ENCODE data around the gene SLC6A19.

DNA sequence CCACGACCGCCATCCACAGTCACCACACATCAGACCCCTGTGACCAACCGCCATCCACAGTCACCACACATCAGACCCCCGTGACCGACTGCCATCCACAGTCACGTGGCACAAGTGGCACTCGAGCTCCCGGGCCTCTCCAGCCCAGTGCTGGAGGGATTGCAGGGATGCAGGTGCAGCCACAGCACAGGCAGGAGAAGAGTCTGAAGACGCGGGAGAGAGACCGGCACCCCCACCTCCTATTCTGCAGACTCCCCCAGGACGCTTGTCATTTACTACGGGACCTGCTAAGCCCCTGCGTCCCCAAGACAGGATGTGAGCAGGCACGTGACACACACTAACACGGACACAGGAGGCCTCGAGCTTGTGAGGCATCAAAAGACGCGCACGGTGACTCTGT lies 72.3 kb downstream of the SLC6A19 start:
- TF ChIP-seq EZH2 (IDR thresholded peaks at IDR 0.05; ENCODE audit: borderline replicate concordance, insufficient read depth, low read depth, low read length, poor library complexity, severe bottlenecking), result no peak
- TF ChIP-seq, protein P1, sequence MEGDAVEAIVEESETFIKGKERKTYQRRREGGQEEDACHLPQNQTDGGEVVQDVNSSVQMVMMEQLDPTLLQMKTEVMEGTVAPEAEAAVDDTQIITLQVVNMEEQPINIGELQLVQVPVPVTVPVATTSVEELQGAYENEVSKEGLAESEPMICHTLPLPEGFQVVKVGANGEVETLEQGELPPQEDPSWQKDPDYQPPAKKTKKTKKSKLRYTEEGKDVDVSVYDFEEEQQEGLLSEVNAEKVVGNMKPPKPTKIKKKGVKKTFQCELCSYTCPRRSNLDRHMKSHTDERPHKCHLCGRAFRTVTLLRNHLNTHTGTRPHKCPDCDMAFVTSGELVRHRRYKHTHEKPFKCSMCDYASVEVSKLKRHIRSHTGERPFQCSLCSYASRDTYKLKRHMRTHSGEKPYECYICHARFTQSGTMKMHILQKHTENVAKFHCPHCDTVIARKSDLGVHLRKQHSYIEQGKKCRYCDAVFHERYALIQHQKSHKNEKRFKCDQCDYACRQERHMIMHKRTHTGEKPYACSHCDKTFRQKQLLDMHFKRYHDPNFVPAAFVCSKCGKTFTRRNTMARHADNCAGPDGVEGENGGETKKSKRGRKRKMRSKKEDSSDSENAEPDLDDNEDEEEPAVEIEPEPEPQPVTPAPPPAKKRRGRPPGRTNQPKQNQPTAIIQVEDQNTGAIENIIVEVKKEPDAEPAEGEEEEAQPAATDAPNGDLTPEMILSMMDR (IDR thresholded peaks at IDR 0.05), result no peak

Measured in B cell (primary cell).